Keratinocyte (primary cell): Measurements from ENCODE around the gene ACAT2.

ENCODE experiments used
- CTCF ChIP-seq, 3 experiments: IDR thresholded peaks in 1 of 3; conservative IDR thresholded peaks in 1 of 3; optimal IDR thresholded peaks in 1 of 3; 2 replicates in 2 of 3; 3 replicates in 1 of 3; pipeline versions ENCODE3 to v1.5.1; 2011; ENCODE audit warnings: low read length in 3 of 3, mild to moderate bottlenecking in 3 of 3, moderate library complexity in 2 of 3, control low read depth in 1 of 3, inconsistent platforms in 1 of 3; ENCODE audit not compliant: insufficient read depth in 2 of 3; ENCODE audit errors: extremely low read depth in 1 of 3
- EZH2 ChIP-seq: IDR thresholded peaks from one replicate; pipeline ENCODE4 v1.6.1; 2012; ENCODE audit warnings: inconsistent platforms, mild to moderate bottlenecking, low read length, moderate library complexity

GRCh38 chr6:159728531-159728964 is 33.3 kb upstream of the ACAT2 start:
- TF ChIP-seq CTCF (optimal IDR thresholded peaks at IDR 0.05 in 1 of 3, IDR thresholded peaks at IDR 0.05 in 1 of 3, conservative IDR thresholded peaks at IDR 0.05 in 1 of 3; ENCODE audit: extremely low read depth in 1 of 3, insufficient read depth in 2 of 3, low read length in 3 of 3) (no peak), EZH2 (no peak)
